HFFc6 (cell line): ENCODE measurements around the gene ASCL2. TPM values are rescaled to one million over a fixed set of nuclear protein-coding genes. Genes with fewer than 3 reads are reported as not detected.

Experiments used
- DNase-seq: peaks from one replicate; pipeline ENCODE4 v3.0.0-alpha.2; 2018
- H3K27ac Mint-ChIP-seq: 2 replicates; pipeline ENCODE4 v1.8.0; 2020; ENCODE audit warnings: mild to moderate bottlenecking, mixed read lengths
- H3K27me3 Mint-ChIP-seq: 2 replicates; pipeline ENCODE4 v1.8.0; 2021; ENCODE audit warnings: mild to moderate bottlenecking, moderate library complexity, mixed read lengths; ENCODE audit not compliant: insufficient read depth
- H3K36me3 Mint-ChIP-seq: 2 replicates; pipeline ENCODE4 v1.8.0; 2021; ENCODE audit warnings: low read depth, mixed read lengths
- H3K4me1 Mint-ChIP-seq: 2 replicates; pipeline ENCODE4 v1.8.0; 2020; ENCODE audit warnings: low read depth, mixed read lengths
- H3K4me3 Mint-ChIP-seq: 2 replicates; pipeline ENCODE4 v1.8.0; 2020; ENCODE audit warnings: mild to moderate bottlenecking, moderate library complexity, mixed read lengths
- H3K9me3 Mint-ChIP-seq: 2 replicates; pipeline ENCODE4 v1.8.0; 2020; ENCODE audit warnings: mild to moderate bottlenecking, mixed read lengths
- total RNA-seq, 6 experiments: library from RNA; stranded (reverse); fragmentation: NEBNext Ultra II Directional; extraction: Animal tissue kit (Norgen Biotek cat#: 25700); gene quantifications; 2 replicates in 1 of 6; 3 replicates in 5 of 6; pipeline ENCODE4 v1.2.3, GENCODE V29; 2021
- TF ChIP-seq, protein P1 (sequence below): fragments of 200-600 bp; sonication (generic); IDR thresholded peaks from 2 replicates; pipeline ENCODE4 v1.5.0; 2021; ENCODE audit warnings: antibody characterized with exemption, mild to moderate bottlenecking

ASCL2 gene
- total RNA-seq, 6 experiments from 2014 or later, result not detected

DNA sequence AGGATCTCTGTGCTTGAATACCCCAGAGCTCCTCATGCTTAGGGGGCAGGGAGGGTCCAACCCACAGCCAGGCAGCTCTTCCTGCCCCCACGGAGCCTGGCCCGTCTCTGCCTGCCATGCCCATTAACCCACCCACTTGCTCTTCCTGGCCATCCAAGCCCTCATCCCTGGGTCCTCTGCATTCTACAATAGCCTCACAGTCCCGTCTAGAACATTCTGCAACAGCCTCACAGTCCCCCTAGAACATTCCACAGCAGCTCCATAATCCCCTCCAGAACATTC is 46.5 kb upstream of the ASCL2 start:
- H3K4me3 Mint-ChIP-seq, result no peak overlapping the region

DNA sequence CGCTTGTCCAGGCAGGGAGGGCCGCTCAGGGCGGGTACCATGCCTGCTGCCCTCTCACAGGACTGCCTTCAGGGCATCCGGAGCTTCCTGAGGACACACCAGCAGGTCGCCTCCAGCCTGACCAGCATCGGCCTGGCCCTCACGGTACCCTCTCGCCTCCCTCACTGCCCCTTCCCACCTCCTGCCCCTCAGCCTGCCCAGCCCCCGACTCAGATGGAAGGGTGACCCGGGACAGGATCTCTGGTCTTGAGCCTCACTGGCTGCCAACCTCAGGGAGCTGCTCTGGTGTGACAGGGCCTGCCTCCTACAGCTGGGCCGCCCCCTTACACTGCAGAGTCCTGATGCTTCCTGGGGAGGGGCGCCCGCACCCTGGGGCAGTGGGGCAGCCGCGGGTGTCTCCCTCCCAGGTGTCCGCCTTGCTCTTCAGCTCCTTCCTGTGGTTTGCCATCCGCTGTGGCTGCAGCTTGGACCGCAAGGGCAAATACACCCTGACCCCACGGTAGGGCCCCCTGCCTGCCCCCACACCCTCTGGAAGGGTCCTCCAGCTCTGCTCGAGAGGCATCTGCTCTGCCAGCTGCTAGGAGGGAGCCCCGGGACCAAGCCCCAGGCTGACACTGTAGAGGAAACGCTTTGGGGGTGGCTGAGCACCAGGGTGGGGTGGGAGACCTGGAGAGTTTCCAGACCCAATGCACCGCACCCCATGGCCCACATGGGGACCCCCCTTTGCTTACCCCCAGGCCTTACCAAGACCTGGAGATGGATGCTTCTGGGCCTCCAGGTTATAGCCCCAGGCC is 46.0 kb upstream of the ASCL2 start:
- DNase-seq, result no peak
- peaks cover 10% of the 10 kb centered on the region for H3K4me1 Mint-ChIP-seq
- H3K27me3 Mint-ChIP-seq, result peaks cover 2% of the 10 kb centered on the region; the same call in 1 of the 2 replicates
- no peak overlapping the region for H3K27ac Mint-ChIP-seq
- TF ChIP-seq, protein P1, sequence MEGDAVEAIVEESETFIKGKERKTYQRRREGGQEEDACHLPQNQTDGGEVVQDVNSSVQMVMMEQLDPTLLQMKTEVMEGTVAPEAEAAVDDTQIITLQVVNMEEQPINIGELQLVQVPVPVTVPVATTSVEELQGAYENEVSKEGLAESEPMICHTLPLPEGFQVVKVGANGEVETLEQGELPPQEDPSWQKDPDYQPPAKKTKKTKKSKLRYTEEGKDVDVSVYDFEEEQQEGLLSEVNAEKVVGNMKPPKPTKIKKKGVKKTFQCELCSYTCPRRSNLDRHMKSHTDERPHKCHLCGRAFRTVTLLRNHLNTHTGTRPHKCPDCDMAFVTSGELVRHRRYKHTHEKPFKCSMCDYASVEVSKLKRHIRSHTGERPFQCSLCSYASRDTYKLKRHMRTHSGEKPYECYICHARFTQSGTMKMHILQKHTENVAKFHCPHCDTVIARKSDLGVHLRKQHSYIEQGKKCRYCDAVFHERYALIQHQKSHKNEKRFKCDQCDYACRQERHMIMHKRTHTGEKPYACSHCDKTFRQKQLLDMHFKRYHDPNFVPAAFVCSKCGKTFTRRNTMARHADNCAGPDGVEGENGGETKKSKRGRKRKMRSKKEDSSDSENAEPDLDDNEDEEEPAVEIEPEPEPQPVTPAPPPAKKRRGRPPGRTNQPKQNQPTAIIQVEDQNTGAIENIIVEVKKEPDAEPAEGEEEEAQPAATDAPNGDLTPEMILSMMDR, result no peak
- H3K9me3 Mint-ChIP-seq, result no peaks in the 10 kb centered on the region
- no peak overlapping the region for H3K4me3 Mint-ChIP-seq
- no peaks in the 10 kb centered on the region for H3K36me3 Mint-ChIP-seq

More for the DNA sequence above, 46.5 kb upstream of the ASCL2 start:
- Mint-ChIP-seq H3K27ac (no peak overlapping the region), H3K27me3 (peaks cover 2% of the 10 kb centered on the region; the same call in 1 of the 2 replicates), H3K4me1 (peaks cover 10% of the 10 kb centered on the region), H3K9me3 (peaks cover 1% of the 10 kb centered on the region), H3K36me3 (no peaks in the 10 kb centered on the region)
- TF ChIP-seq, protein P1, result no peak
- DNase-seq, result no peak

DNA sequence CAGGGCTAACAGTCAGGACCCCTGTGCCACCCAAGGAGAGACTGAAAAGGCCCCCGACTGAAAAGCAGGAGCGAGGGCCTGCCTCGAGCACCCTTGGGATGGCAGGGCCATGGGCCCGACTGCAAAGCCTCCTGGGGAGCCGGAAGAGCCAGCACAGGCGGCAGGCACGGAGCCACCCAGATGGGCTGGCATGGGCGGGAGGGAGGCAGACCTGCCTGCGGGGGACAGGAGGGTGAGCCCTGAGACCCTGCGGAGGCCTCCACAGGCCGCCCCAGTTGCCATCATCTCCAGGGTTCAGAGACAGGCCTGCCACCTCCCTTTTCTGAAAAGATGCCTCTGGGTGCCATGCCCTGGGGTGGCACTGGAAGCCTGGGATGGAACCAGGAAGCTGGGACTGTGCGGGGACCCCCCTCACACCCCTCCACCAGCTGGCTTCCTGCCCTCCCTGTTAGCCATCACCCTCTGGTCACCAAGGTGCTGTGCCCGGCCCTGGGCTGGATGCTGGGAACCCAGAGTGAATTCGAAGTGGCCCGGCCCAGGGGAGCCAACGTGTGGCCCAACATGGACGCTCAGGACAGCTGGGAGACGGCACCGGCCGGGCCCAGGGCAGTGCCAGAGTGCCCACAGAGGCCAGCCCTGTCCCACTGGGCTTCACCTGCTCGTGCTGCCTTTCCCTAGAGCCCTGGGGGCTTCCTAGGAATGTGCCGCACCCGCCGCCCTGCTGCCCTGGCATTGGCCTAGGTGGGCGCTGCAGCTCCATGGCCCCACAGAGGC is 45.2 kb upstream of the ASCL2 start:
- H3K27ac Mint-ChIP-seq, result no peak overlapping the region
- H3K27me3 Mint-ChIP-seq, result peaks cover 2% of the 10 kb centered on the region; the same call in 1 of the 2 replicates
- no peaks in the 10 kb centered on the region for H3K9me3 Mint-ChIP-seq
- TF ChIP-seq, protein P1, result no peak
- no peak for DNase-seq
- no peak overlapping the region for H3K4me3 Mint-ChIP-seq
- peaks cover 10% of the 10 kb centered on the region for H3K4me1 Mint-ChIP-seq
- H3K36me3 Mint-ChIP-seq, result no peaks in the 10 kb centered on the region

DNA sequence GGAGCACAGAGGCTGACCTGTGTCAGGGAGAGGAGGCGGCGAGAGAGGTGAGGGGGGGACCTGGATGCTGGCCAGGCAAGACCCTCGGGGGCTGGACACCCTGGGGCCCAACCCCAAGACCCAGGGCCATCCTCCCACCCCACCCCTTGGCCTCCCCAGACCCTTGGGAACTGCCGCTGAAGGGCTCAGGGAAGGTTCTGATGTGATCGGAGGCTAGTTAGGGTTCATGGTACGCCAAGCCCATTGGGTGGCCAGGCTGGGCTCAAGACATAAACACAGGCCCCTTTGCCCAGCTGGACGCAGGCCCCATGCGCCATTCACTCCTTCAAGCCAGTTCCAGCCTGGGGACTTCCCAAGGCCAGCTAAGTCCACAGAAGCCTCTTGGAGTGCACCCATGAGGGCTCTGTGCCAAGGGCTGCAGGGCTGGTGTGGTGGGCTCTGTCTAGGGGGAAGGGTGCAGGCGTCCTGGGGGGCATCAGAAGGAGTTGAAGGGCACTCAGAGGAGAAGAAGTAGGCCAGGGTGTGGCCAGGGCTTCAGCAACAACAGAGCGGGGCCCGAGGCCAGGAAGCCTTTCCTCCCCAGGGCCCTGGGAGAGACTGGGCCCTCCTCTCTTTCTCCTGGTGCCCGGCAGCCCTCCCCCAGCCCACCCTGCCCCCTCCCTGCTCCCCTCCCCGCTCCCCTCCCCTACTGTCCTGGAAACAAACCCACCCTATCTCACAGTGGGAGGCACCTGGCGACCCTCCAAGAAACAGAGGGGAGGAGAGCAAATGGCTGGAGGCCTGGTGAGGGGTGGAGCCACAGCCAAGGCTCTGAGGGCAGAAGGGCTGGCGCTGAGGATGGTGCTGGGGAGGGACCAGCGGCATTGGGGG is 44.4 kb upstream of the ASCL2 start:
- DNase-seq, result no peak
- Mint-ChIP-seq H3K9me3 (no peaks in the 10 kb centered on the region), H3K27ac (no peak overlapping the region), H3K4me3 (no peak overlapping the region), H3K27me3 (0 out of 2 replicates have a peak, but pooled peaks cover 2% of the 10 kb centered on the region), H3K36me3 (no peaks in the 10 kb centered on the region), H3K4me1 (peaks cover 10% of the 10 kb centered on the region)
- TF ChIP-seq, protein P1, result no peak

DNA sequence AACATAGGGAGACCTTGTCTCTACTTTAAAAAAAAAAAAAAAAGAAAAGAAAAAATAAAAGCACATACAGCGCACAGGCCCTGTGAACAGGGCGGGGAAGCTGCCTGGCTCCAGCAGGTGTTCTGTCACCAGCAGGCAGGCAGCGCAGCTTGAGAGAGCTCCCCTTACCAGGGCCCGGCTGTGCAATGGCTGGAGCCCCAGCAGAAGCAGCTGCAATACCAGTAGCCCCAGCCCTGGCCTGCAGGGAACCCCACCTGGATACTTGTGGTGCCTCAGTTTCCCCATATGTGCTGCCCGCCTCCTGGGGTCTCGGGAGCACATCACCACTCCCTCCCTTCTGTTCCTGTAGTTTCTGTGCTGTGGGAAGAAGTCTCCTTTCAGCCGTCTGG is 43.7 kb upstream of the ASCL2 start:
- H3K9me3 Mint-ChIP-seq, result no peaks in the 10 kb centered on the region
- 0 out of 2 replicates have a peak, but pooled peaks cover 2% of the 10 kb centered on the region for H3K27me3 Mint-ChIP-seq
- TF ChIP-seq, protein P1, result no peak
- no peak for DNase-seq
- H3K4me1 Mint-ChIP-seq, result peaks cover 10% of the 10 kb centered on the region
- H3K4me3 Mint-ChIP-seq, result no peak overlapping the region
- no peak overlapping the region for H3K27ac Mint-ChIP-seq
- no peaks in the 10 kb centered on the region for H3K36me3 Mint-ChIP-seq
